ENCODE results near the gene FAM114A1. TPM values are rescaled to one million over a fixed set of nuclear protein-coding genes. Genes with fewer than 3 reads are reported as not detected.
"Not testable (repeated sequence)": the region's sequence is repeated elsewhere in the genome, so short reads cannot be mapped to it uniquely, and the experiment has no call there.

Gene FAM114A1
- total and polyA plus RNA-seq, 2 of the 8 experiments (the other 6 are each of a cell fraction or from before 2014, with no cell fraction given), result 9.5 to 12.0 TPM

GRCh38 chr4:38941906-38942305 lies 74.3 kb downstream of the FAM114A1 start:
- H3K9me3 ChIP-seq (ENCODE audit: insufficient read depth in 2 of 2, low read depth in 1 of 2, low read length in 1 of 2); H3K4ac ChIP-seq (replicated peaks; ENCODE audit: insufficient read length, low read depth, low read length); H3K4me2 ChIP-seq (ENCODE audit: insufficient read depth in 1 of 2, low read depth in 2 of 2, low read length in 2 of 2); H2AFZ ChIP-seq (ENCODE audit: low read length); H3K27ac ChIP-seq (ENCODE audit: low read depth, low read length); POLR2A ChIA-PET (ENCODE audit: partially characterized antibody); H3K9ac ChIP-seq (replicated peaks in 1 of 4; ENCODE audit: extremely low read depth in 1 of 4, low read depth in 3 of 4, low read length in 3 of 4); H4K91ac ChIP-seq (replicated peaks; ENCODE audit: insufficient read length, low read length); H2BK5ac ChIP-seq (ENCODE audit: low read depth, low read length); H2BK120ac ChIP-seq (replicated peaks; ENCODE audit: low read depth, low read length); H2BK12ac ChIP-seq (ENCODE audit: low read depth, low read length); H3K4me1 ChIP-seq (replicated peaks in 1 of 4; ENCODE audit: control insufficient read depth in 3 of 4, insufficient read depth in 4 of 4, low read length in 3 of 4); H4K8ac ChIP-seq (ENCODE audit: extremely low read depth, insufficient read depth, low read length); H3K79me1 ChIP-seq (ENCODE audit: low read depth, low read length); H4K5ac ChIP-seq (ENCODE audit: insufficient read length, low read depth, low read length); H3K18ac ChIP-seq (ENCODE audit: extremely low read depth, low read length); H3K36me3 ChIP-seq (ENCODE audit: control insufficient read depth in 2 of 4, insufficient read depth in 4 of 4, low read length in 3 of 4); H3K14ac ChIP-seq (ENCODE audit: insufficient read length); H3K23ac ChIP-seq (ENCODE audit: insufficient read length); H3K23me2 ChIP-seq (ENCODE audit: low read depth, low read length); H3K56ac ChIP-seq (replicated peaks; ENCODE audit: insufficient read length, low read depth, low read length); H2BK15ac ChIP-seq (ENCODE audit: low read length); H3K4me3 ChIP-seq (ENCODE audit: extremely low read depth in 1 of 4, insufficient read depth in 2 of 4, low read depth in 3 of 4, low read length in 4 of 4); DNase-seq (ENCODE audit: low read depth in 1 of 2, low spot score in 2 of 2); H3K79me2 ChIP-seq (ENCODE audit: control insufficient read depth in 1 of 2, insufficient read depth in 2 of 2, low read length in 2 of 2); H4K20me1 ChIP-seq (replicated peaks in 1 of 2; ENCODE audit: control insufficient read depth in 1 of 2, insufficient read depth in 2 of 2, low read length in 2 of 2); H3K27me3 ChIP-seq (replicated peaks in 1 of 4; ENCODE audit: control insufficient read depth in 3 of 4, extremely low read depth in 1 of 4, insufficient read depth in 3 of 4, low read length in 3 of 4); H2AK5ac ChIP-seq (ENCODE audit: low read depth, low read length); FAIRE-seq; H2BK20ac ChIP-seq (ENCODE audit: low read length): not testable (repeated sequence)
- CTCF ChIA-PET (ENCODE audit: partially characterized antibody), result interaction anchor here (0.6 to 0.8 kb wide), 2 partner anchors 9 to 111 kb away, joined by 3 read pairs; no protein-coding TSS in a partner anchor
- WGBS, 2 experiments (ENCODE audit: extremely low coverage in 1 of 2, insufficient coverage in 1 of 2, insufficient read length in 1 of 2, insufficient replicate concordance in 2 of 2, low coverage in 1 of 2, low lambda C conversion rate in 2 of 2, missing lambda C conversion rate in 1 of 2), result 90% methylated on average over 3 of the region's 3 CpGs; no CpG with 5 or more reads in 1 of the 2 experiments

Measured in H1 (cell line).